ENCODE results near the gene RASSF1.
A peak's percentile ranks its signal among the peaks of the same experiment; 100 is the strongest.

RASSF1 gene

GRCh38 chr3:50375258-50375931 is 34.8 kb upstream of the RASSF1 start:
- peak; percentile 40 for TF ChIP-seq CTCF (IDR thresholded peaks at IDR 0.05; ENCODE audit: low read depth, low read length)
- TF ChIP-seq MAX (IDR thresholded peaks at IDR 0.05; ENCODE audit: low read depth, low read length): no peak
- no peak for TF ChIP-seq MYC (IDR thresholded peaks at IDR 0.05; ENCODE audit: low read depth, low read length)
- DNase-seq (ENCODE audit: low read depth): peak; percentile 26
- no peak overlapping the region for H3K4me3 ChIP-seq (ENCODE audit: low read depth, low read length)

- H3K4me3 ChIP-seq (ENCODE audit: low read depth, low read length): no peak overlapping the region
- DNase-seq (ENCODE audit: low read depth): no peak
- TF ChIP-seq MYC (IDR thresholded peaks at IDR 0.05; ENCODE audit: low read depth, low read length): no peak
- TF ChIP-seq CTCF (IDR thresholded peaks at IDR 0.05; ENCODE audit: low read depth, low read length): no peak
- no peak for TF ChIP-seq POLR2A (IDR thresholded peaks at IDR 0.05; ENCODE audit: extremely low read depth, insufficient read length)
- TF ChIP-seq MAX (IDR thresholded peaks at IDR 0.05; ENCODE audit: low read depth, low read length): no peak
Measured at GRCh38 chr3:50374363-50375257, 34.0 kb upstream of the RASSF1 start.

GRCh38 chr3:50373146-50374051 is 32.8 kb upstream of the RASSF1 start:
- no peak overlapping the region for H3K4me3 ChIP-seq (ENCODE audit: low read depth, low read length)
- no peak for DNase-seq (ENCODE audit: low read depth)
- TF ChIP-seq CTCF (IDR thresholded peaks at IDR 0.05; ENCODE audit: low read depth, low read length) (no peak), MAX (IDR thresholded peaks at IDR 0.05; ENCODE audit: low read depth, low read length) (no peak), POLR2A (IDR thresholded peaks at IDR 0.05; ENCODE audit: extremely low read depth, insufficient read length) (no peak), MYC (IDR thresholded peaks at IDR 0.05; ENCODE audit: low read depth, low read length) (no peak)

- DNase-seq (ENCODE audit: low read depth): no peak
- H3K4me3 ChIP-seq (ENCODE audit: low read depth, low read length): no peak overlapping the region
- TF ChIP-seq CTCF (IDR thresholded peaks at IDR 0.05; ENCODE audit: low read depth, low read length) (no peak), POLR2A (IDR thresholded peaks at IDR 0.05; ENCODE audit: extremely low read depth, insufficient read length) (no peak), MYC (IDR thresholded peaks at IDR 0.05; ENCODE audit: low read depth, low read length) (no peak), MAX (IDR thresholded peaks at IDR 0.05; ENCODE audit: low read depth, low read length) (no peak)
Measured at GRCh38 chr3:50372349-50372748, 31.7 kb upstream of the RASSF1 start.

- TF ChIP-seq CTCF (IDR thresholded peaks at IDR 0.05; ENCODE audit: low read depth, low read length) (no peak), MAX (IDR thresholded peaks at IDR 0.05; ENCODE audit: low read depth, low read length) (no peak), MYC (IDR thresholded peaks at IDR 0.05; ENCODE audit: low read depth, low read length) (no peak), POLR2A (IDR thresholded peaks at IDR 0.05; ENCODE audit: extremely low read depth, insufficient read length) (no peak)
- no peak overlapping the region for H3K4me3 ChIP-seq (ENCODE audit: low read depth, low read length)
- no peak for DNase-seq (ENCODE audit: low read depth)
Measured at GRCh38 chr3:50371133-50371685, 30.6 kb upstream of the RASSF1 start.
